Measurements from ENCODE around the gene MAN2B2.

The MAN2B2 gene

DNA sequence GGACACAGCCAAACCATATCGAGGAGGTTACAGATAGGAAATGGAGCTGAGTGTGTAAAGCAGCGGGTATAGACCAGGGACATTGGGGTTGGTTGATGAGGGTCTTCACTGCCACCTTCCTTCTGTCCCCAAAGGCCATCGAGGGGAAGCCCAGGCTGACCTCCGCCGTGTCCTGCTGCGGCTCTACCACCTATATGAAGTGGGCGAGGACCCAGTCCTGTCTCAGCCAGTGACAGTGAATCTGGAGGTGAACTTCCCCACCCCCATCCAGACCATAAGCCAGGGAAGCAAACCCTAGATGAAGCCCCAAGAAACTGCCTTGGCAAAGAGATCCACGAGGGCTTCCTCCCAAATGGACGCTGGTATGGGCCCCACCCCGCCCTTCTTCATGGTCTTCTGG lies 42.3 kb downstream of the MAN2B2 start:
- Mint-ChIP-seq H3K27me3 (ENCODE audit: low read depth) (no peaks in the 10 kb centered on the region), H3K9me3 (no peaks in the 10 kb centered on the region), H3K4me1 (no peaks in the 10 kb centered on the region), H3K27ac (no peak overlapping the region), H3K4me3 (no peak overlapping the region), H3K36me3 (ENCODE audit: low read depth) (peaks cover 21% of the 10 kb centered on the region)
- TF ChIP-seq, protein P1, sequence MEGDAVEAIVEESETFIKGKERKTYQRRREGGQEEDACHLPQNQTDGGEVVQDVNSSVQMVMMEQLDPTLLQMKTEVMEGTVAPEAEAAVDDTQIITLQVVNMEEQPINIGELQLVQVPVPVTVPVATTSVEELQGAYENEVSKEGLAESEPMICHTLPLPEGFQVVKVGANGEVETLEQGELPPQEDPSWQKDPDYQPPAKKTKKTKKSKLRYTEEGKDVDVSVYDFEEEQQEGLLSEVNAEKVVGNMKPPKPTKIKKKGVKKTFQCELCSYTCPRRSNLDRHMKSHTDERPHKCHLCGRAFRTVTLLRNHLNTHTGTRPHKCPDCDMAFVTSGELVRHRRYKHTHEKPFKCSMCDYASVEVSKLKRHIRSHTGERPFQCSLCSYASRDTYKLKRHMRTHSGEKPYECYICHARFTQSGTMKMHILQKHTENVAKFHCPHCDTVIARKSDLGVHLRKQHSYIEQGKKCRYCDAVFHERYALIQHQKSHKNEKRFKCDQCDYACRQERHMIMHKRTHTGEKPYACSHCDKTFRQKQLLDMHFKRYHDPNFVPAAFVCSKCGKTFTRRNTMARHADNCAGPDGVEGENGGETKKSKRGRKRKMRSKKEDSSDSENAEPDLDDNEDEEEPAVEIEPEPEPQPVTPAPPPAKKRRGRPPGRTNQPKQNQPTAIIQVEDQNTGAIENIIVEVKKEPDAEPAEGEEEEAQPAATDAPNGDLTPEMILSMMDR (IDR thresholded peaks at IDR 0.05; ENCODE audit: unreplicated experiment in 3 of 3) = no peak

DNA sequence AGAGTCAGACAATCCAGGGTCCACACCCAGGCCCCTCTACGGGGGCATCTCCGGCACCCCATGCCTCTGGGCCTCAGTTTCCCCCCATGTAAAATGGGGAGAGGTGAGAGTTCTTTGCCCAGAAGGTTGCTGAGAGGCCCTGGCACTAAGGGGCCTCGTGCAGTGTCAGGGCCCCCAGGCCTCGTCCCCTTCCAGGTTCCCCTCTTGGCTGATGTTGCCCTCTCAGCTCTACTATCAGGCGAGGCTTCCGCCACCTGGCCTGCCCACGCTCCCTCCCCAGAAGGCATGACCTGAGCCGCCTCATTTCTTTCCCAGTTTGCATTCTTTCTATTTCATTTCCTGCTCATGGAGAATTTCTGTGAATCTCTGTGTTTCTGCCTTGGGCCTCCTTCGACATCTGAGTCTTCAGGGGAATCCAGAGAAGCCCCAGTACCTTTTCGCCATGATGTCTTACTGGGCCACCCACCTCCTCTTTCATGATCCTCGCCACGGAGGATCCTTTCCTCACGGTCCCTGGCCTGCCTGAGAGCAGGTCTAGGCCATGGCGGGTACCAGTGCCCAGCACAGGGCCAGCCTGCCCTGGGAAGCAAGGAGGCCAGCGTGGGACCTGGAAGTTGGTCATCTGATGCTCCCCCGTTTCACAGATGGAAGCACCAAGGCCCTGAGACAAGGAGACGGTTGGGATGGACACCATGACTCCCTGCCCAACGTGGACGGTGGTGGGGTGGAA lies 43.6 kb downstream of the MAN2B2 start:
- TF ChIP-seq, protein P1 (IDR thresholded peaks at IDR 0.05; ENCODE audit: unreplicated experiment in 3 of 3) = no peak
- Mint-ChIP-seq H3K27ac (no peak overlapping the region), H3K9me3 (no peaks in the 10 kb centered on the region), H3K27me3 (ENCODE audit: low read depth) (no peaks in the 10 kb centered on the region), H3K4me3 (no peak overlapping the region), H3K4me1 (no peaks in the 10 kb centered on the region), H3K36me3 (ENCODE audit: low read depth) (peaks cover 21% of the 10 kb centered on the region)

DNA sequence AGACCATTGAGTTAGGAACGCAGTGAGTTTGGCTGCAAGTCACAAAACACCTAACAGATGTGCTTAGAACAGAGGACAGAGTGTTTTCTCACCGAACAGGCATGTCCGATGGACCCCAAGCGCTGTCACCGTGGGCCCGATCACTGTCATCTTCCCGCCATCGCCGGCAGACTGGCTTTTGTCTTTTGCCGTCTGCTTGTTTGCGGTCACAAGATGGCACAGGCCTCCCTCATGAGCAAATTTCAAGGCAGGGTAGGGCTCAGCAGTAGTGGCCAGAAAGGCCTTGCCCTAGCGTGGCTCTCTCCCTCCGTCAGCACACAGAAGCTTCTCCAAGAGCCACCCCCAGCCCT lies 44.1 kb downstream of the MAN2B2 start:
- no peaks in the 10 kb centered on the region for H3K27me3 Mint-ChIP-seq (ENCODE audit: low read depth)
- H3K4me3 Mint-ChIP-seq = no peak overlapping the region
- no peaks in the 10 kb centered on the region for H3K4me1 Mint-ChIP-seq
- peaks cover 21% of the 10 kb centered on the region for H3K36me3 Mint-ChIP-seq (ENCODE audit: low read depth)
- TF ChIP-seq, protein P1 (IDR thresholded peaks at IDR 0.05; ENCODE audit: unreplicated experiment in 3 of 3) = no peak
- H3K9me3 Mint-ChIP-seq = no peaks in the 10 kb centered on the region
- H3K27ac Mint-ChIP-seq = no peak overlapping the region

DNA sequence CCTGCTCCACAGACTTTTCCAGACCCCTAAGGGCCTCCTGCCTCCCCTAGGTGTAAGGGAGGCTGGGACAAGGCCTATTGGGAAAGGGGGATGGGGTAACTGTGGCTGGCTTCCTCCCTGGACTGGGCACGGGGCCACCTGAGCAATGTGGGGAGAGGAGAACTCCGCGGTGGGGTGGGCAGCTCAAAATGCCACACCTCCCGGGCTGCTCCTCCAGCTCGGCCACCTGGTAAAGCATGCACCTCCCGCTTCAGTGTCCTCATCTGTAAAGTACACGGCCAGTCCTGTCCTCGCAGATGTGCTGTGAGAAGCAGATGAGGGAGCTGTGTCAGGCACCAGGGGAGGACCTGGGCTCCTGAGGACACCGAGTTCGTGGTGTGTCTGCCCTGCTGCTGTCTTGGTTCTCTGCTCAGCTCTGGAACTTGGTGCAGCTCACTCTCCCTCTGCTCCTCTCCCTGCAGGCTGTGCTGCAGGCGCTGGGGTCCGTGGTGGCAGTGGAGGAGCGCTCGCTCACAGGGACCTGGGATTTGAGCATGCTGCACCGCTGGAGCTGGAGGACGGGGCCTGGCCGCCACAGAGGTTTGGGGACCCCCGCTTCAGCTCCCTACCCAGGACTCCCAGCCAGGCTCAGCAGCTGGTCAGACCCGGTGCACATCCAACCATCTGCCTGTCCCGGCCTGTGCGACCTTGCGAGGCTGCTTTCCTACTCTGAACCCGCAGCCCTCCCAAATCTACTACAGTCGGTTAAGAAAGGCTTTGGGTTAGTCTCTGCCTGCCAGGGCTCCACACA lies 44.7 kb downstream of the MAN2B2 start:
- no peaks in the 10 kb centered on the region for H3K27me3 Mint-ChIP-seq (ENCODE audit: low read depth)
- no peak overlapping the region for H3K27ac Mint-ChIP-seq
- H3K36me3 Mint-ChIP-seq (ENCODE audit: low read depth) = peaks cover 21% of the 10 kb centered on the region
- H3K4me1 Mint-ChIP-seq = no peaks in the 10 kb centered on the region
- TF ChIP-seq, protein P1 (IDR thresholded peaks at IDR 0.05; ENCODE audit: unreplicated experiment in 3 of 3) = no peak
- no peaks in the 10 kb centered on the region for H3K9me3 Mint-ChIP-seq
- no peak overlapping the region for H3K4me3 Mint-ChIP-seq

DNA sequence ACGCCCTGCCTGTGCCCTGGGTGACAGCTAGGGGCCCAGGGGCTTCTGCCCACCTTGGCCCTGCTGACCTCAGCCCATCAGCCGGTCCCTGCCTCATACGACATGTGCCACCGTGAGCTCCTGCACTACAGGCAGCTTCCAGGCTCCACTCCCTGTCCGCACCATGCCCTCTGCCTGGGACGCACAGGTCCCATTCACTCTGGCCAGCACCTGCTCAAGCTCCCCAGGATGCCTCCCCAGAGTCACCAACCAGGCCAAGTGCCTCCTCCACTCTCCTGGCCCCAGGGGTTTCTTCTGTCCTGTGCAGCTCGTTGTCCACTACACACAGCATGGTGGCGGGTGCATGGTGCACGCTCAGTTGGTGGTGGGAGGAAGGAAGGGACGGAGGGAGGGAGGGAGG lies 45.3 kb downstream of the MAN2B2 start:
- Mint-ChIP-seq H3K9me3 (no peaks in the 10 kb centered on the region), H3K4me1 (no peaks in the 10 kb centered on the region), H3K27ac (no peak overlapping the region), H3K4me3 (no peak overlapping the region), H3K27me3 (ENCODE audit: low read depth) (no peaks in the 10 kb centered on the region), H3K36me3 (ENCODE audit: low read depth) (peaks cover 21% of the 10 kb centered on the region)
- TF ChIP-seq, protein P1 (IDR thresholded peaks at IDR 0.05; ENCODE audit: unreplicated experiment in 3 of 3) = no peak

Data from nephron (organoid).